ENCODE measurements around the gene TIMP2.

TIMP2 gene

DNA sequence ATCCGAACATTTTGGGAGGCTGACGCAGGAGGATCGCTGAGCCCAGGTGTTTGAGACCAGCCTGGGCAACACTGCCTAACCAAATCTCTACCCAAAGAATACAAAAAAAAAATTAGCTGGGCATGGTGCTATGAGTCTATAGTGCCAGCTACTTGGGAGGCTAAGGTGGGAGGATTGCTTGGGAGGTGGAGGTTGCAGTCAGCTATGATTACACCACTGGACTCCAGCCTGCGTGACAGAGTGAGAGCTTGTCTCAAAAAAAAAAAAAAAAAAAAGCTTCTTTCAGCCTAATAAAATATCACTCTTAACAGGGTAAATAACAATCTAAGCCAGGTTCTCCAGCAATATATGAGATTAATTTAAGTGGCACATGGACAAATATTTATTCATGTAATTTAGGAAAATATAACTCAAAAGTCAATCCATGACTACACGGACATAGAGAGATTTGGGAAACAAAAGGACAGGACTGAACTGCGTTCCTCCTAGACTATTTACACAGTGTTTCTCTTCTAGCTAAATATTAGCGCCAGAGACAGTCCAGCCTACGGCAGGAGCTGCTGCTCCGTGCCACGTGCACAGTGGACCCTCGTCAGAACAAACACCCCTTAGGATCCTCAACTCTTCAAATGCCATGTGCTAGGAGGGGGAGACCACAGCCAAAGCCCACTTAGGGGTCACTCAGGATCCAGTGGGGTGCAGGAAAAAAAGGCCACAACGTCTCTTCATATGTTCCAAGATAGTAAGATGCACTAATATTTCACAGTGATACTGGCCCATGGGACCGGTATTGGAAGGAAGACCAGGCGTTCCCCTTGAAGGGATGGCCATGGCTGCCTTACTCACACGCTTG, 93.3 kb downstream of the TIMP2 start:
- no peak for DNase-seq

DNA sequence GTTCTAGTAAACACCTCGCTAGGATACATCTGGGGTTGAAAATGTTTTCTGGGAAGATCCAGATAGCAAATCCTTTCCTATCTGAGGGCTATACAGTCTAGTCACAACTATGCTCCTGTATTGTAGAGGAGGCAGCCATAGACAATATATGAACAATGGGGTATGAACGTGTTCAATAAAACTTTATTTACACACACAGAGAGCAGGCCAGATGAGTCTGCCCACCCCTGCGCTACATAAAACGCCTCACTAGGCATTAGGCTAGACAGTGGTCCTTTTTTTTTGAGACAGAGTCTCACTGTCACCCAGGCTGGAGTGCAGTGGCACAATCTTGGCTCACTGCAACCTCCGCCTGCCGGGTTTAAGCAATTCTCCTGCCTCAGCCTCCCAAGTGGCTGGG, 95.7 kb downstream of the TIMP2 start:
- no peak for DNase-seq

DNA sequence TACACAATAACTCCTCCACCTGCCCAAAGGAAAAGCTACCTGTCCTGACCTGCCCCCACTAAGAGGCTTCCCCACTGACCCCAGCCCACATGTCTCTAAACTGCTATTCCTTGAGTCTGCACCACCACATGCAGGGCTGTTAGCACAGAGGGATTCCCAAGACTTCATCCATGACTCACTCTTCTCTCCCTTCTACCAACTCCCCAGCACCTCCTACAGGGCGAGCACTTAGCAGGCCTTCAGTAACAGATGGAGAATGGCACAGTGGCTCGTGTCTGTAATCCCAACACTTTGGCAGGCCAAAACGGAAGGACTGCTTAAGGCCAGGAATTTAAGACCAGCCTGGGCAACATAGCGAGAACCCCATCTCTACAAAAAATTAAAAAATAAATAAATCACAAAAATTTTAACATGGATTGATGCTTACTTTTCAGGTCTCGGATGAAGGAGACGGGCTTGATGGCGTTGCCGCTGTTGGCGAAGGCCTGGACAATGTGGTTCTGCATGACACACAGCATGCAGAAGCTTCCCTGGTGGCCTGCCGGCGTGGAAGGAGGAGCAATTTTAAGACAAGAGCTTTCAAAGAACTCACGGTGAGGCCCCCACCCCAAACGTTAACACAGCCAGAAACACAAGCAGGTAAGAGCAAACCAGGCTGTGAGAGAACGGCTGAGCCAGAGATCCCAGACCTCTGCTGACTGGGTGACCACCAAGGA, 96.6 kb downstream of the TIMP2 start:
- no peak for DNase-seq

DNA sequence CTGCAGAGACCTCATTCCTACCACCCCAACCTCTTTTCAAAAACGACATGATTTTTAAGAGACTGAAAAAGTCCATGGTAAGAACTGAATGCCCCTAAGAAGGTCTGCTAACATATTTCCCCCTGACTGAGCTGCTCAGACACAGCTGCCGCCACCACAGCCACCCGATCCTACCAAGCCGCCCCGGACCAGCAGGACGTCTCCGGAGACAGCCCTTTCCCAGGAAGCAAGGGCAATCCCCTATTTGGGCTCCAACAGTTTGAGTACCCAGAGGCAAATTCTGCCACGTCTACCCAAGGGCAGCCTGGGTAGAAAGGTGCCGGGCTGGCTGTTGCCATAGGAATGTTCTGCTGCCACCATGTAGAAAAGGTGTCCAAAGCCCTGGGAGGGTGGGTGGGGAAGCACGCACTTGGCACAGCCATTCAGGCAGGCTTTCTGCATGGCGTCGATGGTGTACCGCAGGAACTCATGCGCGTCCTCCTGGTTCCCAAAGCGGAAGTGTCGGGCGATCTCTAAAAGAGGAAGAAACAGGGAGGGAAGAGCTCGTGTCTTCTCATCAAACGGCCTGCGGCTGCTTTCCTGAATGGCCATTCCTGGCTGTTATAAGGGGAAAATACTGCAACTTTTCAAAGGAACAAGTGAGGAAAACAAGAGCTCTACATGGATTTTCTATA, 98.2 kb downstream of the TIMP2 start:
- no peak for DNase-seq

DNA sequence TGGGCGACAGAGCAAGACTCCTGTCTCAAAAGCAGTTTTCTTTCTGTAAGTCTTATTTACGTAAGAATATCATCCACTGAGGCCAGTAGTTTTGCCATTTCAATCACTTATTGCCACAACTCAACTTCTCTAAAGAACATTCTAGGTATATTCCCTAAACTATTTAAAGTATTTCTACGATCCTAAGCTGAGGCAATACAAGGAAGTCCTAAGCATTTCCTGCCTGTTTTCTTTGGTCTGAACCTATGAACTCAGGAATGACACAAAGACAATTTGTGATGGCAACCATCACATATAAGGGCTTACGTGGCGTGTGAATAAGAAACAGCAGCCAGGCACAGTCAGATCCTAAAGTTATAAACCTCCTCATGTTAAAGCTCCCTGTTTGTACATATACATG, 98.8 kb downstream of the TIMP2 start:
- DNase-seq = no peak

- no peak for DNase-seq
Measured at GRCh38 chr17:78825696-78826095, 99.5 kb downstream of the TIMP2 start.

GRCh38 chr17:78824240-78824639, 100.9 kb downstream of the TIMP2 start:
- DNase-seq = no peak

DNA sequence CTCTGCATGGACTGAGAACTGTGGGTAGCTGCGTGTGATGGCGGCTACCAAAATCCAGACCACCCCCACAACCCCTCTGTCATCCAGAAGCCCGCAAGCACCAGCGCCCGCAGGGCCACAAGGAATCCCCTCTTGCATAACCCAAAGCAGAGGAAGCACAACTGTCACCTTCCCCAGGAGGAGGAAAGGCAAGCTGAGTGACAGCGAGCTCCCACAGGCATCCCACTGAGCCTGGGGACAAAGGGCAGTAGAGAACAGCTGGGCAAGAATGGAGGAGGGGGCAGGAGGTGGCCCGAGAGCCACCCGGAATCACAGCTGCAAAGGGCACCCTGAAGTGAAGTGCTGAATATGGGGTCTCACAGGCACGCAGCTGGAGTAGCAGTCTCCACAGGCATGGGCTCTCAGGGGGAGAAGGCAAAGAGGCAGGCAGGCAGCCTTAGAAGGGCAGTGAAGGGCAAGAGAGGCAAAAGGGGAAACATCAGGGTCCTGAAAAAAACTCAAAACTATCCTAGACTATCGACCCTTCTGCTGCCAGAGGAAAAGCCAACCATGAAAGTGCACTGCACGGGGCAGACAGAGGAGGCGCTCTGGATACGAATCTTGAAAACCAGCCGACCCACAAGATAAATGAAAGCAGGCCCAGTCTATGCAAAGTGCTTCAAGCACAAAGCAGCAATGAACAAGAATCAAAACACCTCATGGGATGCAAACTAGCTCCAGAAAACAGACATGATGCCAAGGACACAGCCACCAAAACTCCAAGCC, 101.7 kb downstream of the TIMP2 start:
- DNase-seq = no peak

DNA sequence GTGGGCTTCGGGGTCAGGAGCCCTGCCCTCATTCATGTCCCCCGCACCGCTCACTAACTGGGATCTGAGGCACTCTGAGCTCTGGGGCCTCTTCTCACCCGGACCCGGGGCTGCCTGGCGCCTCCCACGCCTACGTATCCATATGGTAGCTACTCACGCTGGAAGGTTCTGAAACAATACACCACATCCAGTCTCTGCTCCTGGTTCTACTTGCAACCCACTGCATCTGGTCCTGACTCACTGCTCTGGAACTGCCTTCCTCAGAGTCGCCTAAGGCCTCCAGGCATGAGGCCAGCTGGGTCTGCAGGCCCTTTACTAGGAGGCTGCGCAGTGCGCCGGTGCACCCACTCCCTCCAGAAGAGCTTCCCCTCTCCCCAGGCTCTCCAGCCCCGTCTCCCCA, 102.6 kb downstream of the TIMP2 start:
- DNase-seq = no peak

- no peak for DNase-seq
Measured at GRCh38 chr17:78821961-78822360, 103.2 kb downstream of the TIMP2 start.

GRCh38 chr17:78820841-78821240, 104.3 kb downstream of the TIMP2 start:
- DNase-seq = no peak

DNA sequence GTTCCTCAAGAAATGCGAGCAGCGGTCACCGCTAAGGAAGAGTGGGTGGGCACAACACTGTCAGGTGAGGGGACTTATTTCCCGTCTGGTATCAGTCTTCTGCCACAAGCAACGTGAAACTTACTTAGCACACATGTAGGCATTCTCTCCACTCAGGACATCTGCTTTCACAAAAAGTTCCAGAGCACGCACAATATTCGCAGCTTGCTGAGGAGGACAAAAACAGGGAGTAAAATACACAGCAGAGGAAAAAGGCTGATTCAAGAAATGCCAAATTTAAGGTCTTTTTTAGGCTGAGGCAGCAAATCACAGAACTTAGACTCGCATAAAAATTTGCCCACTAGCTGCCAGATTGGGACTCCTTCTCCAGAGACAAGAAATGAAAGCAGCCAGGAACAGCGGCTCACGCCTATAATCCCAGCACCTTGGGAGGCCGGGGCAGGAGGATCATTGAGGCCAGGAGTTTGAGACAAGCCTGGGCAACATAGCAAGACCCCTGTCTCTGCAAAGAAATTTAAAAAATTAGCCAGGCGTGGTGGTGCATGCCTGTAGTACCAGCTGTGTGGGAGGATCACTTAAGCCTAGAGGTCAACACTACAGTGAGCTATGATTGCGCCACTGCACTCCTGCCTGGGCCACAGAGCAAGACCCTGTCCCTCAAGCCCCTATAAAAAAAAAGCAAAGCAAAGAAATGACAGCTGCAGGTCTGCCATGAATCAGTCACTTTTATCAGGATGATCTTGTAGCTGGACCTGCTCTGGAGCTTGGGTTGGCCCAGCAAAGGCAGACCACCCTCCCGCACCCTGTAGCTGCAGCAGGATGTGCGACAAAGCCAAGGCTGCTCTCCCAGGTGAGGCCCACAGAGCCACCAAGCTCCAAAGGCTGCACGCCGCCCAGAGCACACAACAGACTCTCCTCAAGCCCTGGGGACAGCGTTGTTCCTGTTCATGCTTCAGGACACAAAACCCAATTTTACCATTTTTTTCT, 105.1 kb downstream of the TIMP2 start:
- DNase-seq = no peak

DNA sequence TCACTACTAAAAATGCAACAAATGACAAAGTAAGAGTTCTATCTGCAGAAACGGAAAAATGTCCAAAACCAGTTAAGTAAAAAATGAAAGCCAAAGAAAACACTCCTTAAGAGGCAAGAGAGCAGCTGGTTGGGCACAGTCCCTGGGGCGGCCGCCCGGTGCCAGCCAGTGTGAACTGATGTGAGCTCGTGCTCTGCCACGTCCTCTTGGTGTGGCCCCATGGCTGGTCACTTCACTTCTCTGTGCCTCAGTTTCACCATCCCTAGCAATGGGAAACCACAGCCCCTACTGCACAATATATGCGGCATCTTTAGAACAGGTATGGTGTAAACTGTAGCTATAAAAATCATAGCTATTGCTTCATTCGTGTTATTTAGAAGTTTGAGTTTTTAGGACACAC, 105.8 kb downstream of the TIMP2 start:
- DNase-seq = no peak

GRCh38 chr17:78818932-78819331, 106.3 kb downstream of the TIMP2 start:
- DNase-seq = no peak

DNA sequence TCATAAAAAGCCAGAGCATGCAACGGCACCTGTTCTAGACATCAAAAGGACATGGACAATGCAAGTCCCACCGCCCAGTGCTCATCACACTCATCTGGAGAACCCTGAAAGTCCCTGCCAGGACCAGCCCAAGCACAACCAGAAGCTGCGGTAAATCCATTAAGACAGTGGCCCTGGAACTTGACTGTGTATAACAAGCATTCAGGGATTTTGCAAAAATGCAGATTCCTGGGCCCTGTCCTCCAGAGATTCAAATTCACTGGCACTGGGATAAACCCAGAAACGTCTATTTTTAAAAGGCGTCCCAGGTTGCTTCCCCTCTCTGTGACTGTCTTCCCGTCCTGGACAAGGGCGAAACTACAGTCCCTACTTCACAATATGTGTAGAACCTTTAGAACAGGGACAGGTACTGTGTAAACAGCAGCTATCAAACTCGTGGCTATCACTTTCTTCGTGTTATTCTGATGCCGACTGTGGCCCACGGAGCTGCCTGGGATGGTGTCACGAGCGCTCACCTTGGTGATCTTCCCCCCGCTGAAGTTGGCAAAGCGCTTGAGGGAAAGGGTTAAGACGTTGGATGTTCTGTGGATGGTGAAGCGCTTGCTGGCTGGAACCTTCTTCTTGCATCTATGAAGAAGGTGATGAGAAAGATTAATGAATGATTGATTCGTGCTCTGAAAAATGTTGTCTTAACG, 106.9 kb downstream of the TIMP2 start:
- no peak for DNase-seq

- no peak for DNase-seq
Measured at GRCh38 chr17:78817123-78817522, 108.1 kb downstream of the TIMP2 start.

DNA sequence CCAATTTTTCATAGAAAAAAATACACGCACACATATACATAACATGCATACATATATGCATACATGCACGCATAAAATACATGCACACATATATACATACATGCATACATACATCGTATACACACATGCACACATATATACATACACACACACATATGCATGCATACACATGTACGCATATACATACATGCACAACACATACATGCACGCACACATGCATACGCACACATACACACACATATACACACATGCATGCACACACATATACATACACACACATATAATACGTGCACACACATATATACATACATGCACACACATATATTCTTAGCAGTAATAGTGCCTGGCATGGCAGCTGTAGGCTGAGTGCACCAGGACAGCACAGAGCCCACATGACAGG, 109.5 kb downstream of the TIMP2 start:
- no peak for DNase-seq

- no peak for DNase-seq
Measured at GRCh38 chr17:78812855-78813254, 112.3 kb downstream of the TIMP2 start.

DNA sequence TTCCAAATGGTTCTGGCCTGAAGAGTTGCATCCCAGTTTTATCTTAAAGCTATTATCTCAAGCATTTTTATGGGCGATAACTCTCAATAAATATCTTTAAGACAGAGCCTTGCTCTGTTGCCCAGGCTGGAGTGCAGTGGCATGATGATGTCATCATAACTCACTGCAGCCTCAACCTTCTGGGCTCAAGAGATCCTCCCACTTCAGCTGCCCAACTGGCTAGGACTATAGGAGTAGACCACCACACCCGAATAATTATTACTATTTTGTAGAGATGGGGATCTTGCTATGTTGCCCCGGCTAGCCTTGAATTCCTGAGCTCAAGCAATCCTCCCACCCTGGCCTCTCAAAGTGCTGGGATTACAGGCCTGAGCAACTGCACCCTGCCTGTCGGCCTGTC, 117.0 kb downstream of the TIMP2 start:
- DNase-seq = no peak

GRCh38 chr17:78806451-78806850, 118.7 kb downstream of the TIMP2 start:
- no peak for DNase-seq

- DNase-seq = no peak
Measured at GRCh38 chr17:78805301-78805700, 119.9 kb downstream of the TIMP2 start.

Measured in NK-92 treated with Interleukin-12 subunit alpha and Interleukin-12 subunit beta, amount 100 ng/mL, for 24 hours (cell line).